T-helper 17 cell (primary cell): ENCODE measurements around the gene ENTR1. TPM values are rescaled to one million over a fixed set of nuclear protein-coding genes. Genes with fewer than 3 reads are reported as not detected.

Source experiments
- ATAC-seq: fragments of 150-1000 bp; cut with Tn5 transposase; 2 replicates; pipeline ENCODE4 v1.10.0; 2021; ENCODE audit warnings: mild to moderate bottlenecking, moderate library complexity
- DNase-seq, 3 donors: peaks; one replicate each; pipeline versions ENCODE4 v3.0.0 to v3.0.0-alpha.2; 2020 to 2021
- H3K9me3 ChIP-seq: one replicate; pipeline ENCODE4 v1.7.0; 2013; ENCODE audit warnings: low read length, mild to moderate bottlenecking; ENCODE audit not compliant: control insufficient read depth, poor library complexity, severe bottlenecking
- H3K27ac Mint-ChIP-seq: one replicate; pipeline ENCODE4 v1.8.0; 2022; ENCODE audit warnings: mild to moderate bottlenecking, moderate library complexity, mixed read lengths
- H3K27me3 Mint-ChIP-seq: one replicate; pipeline ENCODE4 v1.8.0; 2022; ENCODE audit warnings: mixed read lengths
- H3K36me3 Mint-ChIP-seq: one replicate; pipeline ENCODE4 v1.8.0; 2022; ENCODE audit warnings: low read depth, mixed read lengths
- H3K4me1 Mint-ChIP-seq: one replicate; pipeline ENCODE4 v1.8.0; 2022; ENCODE audit warnings: mild to moderate bottlenecking, mixed read lengths
- H3K4me3 Mint-ChIP-seq: one replicate; pipeline ENCODE4 v1.8.0; 2022; ENCODE audit warnings: mild to moderate bottlenecking, moderate library complexity, mixed read lengths
- total RNA-seq, 4 donors: library from RNA in 2 of 4; stranded (reverse) in 2 of 4; gene quantifications; one replicate each; pipeline ENCODE4 v1.2.3 and lab custom pipeline; 2022 to 2026

Gene ENTR1
- total RNA-seq, 2 donors from 2014 or later, result 46.5 to 51.8 TPM

DNA sequence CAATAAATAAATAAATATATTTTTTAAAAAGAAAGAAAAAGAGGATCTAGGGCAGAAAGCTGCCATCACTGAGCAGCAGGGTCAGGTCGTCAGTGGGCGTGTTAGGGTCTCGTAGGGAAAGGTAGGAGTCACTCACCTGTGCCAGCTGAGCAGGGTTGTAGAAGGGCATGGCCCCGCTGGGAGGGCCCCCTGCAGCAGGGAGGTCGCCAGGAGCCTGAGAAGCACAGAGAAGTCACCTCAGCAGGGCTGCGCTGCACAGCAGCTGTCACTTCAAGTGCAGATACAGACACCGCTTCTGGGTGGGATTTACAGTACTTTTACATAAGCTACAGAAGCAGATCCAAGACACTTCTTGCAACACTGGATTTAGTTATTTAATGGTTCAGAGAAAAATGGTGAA is 33.3 kb upstream of the ENTR1 start:
- no peaks in the 10 kb centered on the region for H3K9me3 ChIP-seq
- Mint-ChIP-seq H3K4me3 (no peak overlapping the region), H3K36me3 (peaks cover 2% of the 10 kb centered on the region), H3K4me1 (peaks cover 7% of the 10 kb centered on the region), H3K27ac (no peak overlapping the region), H3K27me3 (no peaks in the 10 kb centered on the region)
- no peak for DNase-seq
- no peak for ATAC-seq

DNA sequence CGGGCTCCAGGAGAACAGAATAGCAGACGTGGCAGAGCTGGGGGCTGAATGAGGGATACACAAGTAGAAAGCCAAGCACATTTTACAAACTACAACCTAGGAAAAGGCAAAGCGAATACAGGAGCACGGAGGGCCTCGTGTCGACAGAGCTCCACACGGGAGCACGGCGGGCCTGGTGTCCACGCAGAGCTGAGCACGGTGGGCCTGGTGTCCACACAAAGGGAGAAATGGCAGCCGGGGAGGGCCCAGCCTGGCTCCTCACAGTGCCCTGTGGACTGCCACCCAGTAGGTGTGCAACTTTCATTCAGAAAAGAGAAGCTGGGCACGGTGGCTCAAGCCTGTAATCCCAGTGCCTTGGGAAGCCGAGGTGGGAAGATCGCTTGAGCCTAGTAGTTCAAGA is 32.7 kb upstream of the ENTR1 start:
- no peak overlapping the region for H3K4me3 Mint-ChIP-seq
- no peak for DNase-seq
- H3K9me3 ChIP-seq, result no peaks in the 10 kb centered on the region
- no peaks in the 10 kb centered on the region for H3K27me3 Mint-ChIP-seq
- peaks cover 10% of the 10 kb centered on the region for H3K4me1 Mint-ChIP-seq
- ATAC-seq, result no peak
- no peak overlapping the region for H3K27ac Mint-ChIP-seq
- peaks cover 2% of the 10 kb centered on the region for H3K36me3 Mint-ChIP-seq

DNA sequence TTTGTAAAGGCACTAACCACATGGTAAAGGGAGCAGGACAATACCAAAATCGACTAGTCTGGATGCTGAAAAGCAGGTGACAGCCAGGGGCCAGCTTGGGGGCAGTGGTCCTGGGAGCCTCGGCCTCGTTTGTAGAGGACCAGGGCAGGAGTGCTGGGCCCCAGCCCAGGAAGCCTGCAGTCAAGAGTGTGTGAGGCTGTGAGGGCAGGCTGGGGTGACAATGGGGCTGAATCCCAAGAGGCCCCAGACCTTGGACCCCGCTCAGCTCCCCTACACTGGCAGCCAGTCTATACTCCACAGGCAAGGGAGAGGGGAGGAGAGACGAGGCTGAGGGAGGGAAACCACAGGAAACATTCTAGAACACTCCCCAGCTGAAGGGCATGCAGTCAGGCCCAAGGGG is 31.9 kb upstream of the ENTR1 start:
- Mint-ChIP-seq H3K27ac (peak overlapping the region; percentile 29), H3K36me3 (peaks cover 2% of the 10 kb centered on the region), H3K27me3 (no peaks in the 10 kb centered on the region), H3K4me3 (no peak overlapping the region), H3K4me1 (peaks cover 15% of the 10 kb centered on the region)
- ATAC-seq (no peak), DNase-seq (no peak)
- H3K9me3 ChIP-seq, result no peaks in the 10 kb centered on the region

DNA sequence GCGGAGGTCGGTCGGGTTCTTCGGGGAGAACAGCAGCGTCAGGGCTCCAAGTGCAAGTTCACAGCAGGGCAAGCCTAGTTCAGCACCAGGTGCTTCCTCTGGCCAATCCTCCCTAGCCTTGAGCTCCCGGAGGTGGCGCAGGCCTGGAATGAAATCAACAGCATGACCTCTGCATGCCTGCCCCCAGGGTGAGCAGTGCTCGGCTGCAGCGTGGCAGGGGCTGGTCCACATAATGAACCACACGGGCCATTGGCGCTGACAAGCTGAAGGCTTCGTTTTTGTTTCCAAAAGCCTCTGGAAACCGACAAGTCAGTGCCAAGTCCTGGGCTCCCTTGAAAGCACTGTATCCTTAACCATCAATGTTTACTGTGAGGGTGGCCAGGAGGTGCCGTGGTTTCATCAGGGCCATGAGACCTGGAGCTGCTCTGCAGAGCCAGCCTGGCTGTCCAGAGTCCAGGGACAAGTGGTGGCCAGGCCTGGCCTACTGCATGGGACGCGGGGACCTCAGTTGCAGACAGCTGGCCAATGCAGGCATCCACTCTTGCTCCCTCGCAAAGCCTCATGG is 31.3 kb upstream of the ENTR1 start:
- peak overlapping the region; percentile 72 for H3K27ac Mint-ChIP-seq
- H3K9me3 ChIP-seq, result no peaks in the 10 kb centered on the region
- H3K4me1 Mint-ChIP-seq, result peaks cover 19% of the 10 kb centered on the region
- DNase-seq (no peak), ATAC-seq (no peak)
- no peaks in the 10 kb centered on the region for H3K27me3 Mint-ChIP-seq
- no peak overlapping the region for H3K4me3 Mint-ChIP-seq
- peaks cover 2% of the 10 kb centered on the region for H3K36me3 Mint-ChIP-seq

DNA sequence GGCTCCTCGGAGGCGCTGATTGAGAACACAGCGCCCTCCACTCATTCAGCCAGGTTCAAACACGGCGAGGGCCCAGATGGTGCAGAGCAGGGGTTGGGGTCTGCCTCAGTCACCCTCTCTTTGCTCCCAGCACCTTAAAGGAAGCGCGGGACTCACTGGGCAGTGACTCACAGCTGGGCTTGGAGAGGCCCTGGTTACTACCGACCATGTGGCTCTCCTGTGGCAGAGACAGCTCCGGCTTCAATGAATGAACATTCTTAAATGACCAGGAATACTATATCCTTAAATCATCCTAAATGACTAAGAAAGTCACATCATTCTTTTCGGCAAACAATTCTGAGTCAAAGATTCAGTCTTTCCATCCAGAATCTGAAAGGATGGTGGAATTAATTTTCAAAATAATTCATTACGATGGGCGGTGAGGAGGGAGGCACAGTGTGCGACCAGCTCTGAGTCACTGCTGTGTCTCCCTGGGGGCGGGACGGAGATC is 30.8 kb upstream of the ENTR1 start:
- Mint-ChIP-seq H3K36me3 (peaks cover 2% of the 10 kb centered on the region), H3K27ac (peak overlapping the region; percentile 72)
- no peak for DNase-seq

DNA sequence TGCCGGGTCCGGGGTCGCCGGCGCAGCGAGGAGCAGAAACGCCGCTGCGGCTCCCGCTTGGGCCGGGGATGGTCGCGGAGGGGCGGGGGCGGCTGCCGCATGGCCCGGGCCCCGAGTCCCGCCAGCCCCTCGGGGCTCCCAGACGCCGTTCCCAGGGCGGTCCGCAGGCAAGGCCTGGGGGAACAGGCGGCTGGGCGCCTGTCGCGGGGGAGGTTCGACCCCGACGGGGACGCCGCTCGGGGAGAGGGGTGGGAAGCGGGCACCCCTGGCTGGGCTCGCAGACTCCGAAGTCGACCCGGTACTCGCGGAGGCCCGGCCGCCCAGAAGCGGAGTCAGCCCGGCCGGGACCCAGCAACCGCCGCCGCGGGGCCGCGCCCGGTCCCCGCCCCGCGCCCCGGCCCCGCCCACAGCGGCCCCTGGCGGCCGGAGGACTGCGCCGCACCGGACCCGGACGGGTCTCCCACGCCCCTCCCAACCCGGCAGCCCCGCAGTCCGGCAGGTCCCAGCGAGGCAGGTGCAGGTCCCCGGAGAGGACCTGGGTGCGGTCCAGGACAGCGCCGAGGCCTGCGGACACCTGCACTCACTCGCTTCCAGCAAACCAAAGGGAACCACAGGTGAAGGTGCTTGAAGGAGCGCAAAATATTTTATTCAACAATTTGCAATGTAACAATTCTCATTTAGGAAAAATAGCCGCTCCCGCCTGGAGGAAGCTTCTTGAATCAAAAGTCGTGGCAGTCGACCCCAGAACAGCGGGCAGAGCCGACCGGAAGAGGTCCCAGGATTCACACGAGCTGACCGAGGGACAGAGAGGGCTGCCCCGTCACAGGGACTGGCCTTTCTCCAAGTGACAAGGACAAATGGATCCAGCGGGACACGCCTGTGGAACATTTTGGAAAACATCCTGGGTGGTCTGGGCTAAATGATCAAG is 29.3 kb upstream of the ENTR1 start, which contains the start of gene INPP5E:
INPP5E (minus strand) TSS at position 365 of the 928 bp plus-strand sequence. CDS start 426 bp downstream, outside the sequence.
- peak; percentile 75 for ATAC-seq
- peak; percentile 80 to 94 (median 88) for DNase-seq
- Mint-ChIP-seq H3K4me3 (peak within 1 kb of the TSS; percentile 92), H3K36me3 (peaks cover 2% of the 10 kb centered on the region), H3K27ac (peak within 1 kb of the TSS; percentile 92), H3K27me3 (no peaks in the 10 kb centered on the region), H3K4me1 (peaks cover 19% of the 10 kb centered on the region)
- H3K9me3 ChIP-seq, result no peaks in the 10 kb centered on the region

More for the DNA sequence above, 30.8 kb upstream of the ENTR1 start:
- no peaks in the 10 kb centered on the region for H3K9me3 ChIP-seq
- ATAC-seq, result no peak
- H3K4me1 Mint-ChIP-seq, result peaks cover 16% of the 10 kb centered on the region
- H3K4me3 Mint-ChIP-seq, result peak overlapping the region; percentile 63
- no peaks in the 10 kb centered on the region for H3K27me3 Mint-ChIP-seq

DNA sequence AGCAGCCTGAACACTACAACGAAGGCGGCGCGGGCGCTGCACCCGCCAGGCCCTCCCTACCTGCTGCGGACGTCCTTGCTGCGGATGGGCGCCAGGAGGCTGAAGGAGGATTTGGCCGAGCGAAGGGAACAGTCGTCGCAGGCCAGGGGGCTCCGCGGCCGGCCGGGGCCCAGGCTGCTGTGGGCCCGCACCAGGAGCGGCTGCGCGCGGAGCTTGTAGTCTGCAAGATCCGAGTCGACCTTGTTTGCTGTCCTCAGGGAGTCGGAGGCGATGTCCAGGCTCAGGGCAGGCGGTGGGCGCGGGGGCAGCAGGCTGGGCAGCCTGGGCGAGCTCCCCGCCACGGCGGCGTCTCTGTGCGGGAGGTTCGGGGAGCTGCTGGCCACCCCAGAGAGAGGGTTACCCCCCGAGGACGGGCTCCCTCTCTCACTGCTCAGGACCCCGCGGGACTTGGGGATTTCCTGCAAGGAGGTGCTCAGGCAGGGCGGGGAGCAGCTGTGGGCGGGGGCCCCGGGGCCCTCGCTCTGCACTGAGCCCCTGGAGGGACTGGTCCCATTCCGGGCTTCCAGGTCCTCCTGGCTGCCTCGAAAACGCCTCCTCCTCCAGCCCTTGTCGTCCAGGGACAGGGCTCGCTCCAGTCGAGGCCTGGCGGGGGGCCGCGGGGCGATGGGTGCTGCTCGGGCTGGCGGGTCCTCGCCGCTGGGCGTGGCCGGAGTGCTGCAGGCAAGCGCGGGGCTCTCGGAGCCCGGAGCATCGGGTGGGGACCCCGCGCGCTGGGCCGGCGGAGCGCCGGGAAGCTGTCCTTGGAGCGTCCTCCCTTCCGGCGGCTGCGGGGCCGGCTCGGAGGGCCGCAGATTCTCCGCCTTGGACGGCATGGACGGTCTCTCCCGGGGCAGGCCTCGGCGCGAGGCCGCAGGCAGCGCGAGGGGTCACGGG is 28.4 kb upstream of the ENTR1 start:
- Mint-ChIP-seq H3K4me1 (peaks cover 19% of the 10 kb centered on the region), H3K27me3 (no peaks in the 10 kb centered on the region), H3K36me3 (peaks cover 2% of the 10 kb centered on the region), H3K4me3 (peak overlapping the region; percentile 92), H3K27ac (peak overlapping the region; percentile 92)
- DNase-seq, result peak; percentile 44 to 55 (median 51)
- peak; percentile 79 for ATAC-seq
- no peaks in the 10 kb centered on the region for H3K9me3 ChIP-seq

DNA sequence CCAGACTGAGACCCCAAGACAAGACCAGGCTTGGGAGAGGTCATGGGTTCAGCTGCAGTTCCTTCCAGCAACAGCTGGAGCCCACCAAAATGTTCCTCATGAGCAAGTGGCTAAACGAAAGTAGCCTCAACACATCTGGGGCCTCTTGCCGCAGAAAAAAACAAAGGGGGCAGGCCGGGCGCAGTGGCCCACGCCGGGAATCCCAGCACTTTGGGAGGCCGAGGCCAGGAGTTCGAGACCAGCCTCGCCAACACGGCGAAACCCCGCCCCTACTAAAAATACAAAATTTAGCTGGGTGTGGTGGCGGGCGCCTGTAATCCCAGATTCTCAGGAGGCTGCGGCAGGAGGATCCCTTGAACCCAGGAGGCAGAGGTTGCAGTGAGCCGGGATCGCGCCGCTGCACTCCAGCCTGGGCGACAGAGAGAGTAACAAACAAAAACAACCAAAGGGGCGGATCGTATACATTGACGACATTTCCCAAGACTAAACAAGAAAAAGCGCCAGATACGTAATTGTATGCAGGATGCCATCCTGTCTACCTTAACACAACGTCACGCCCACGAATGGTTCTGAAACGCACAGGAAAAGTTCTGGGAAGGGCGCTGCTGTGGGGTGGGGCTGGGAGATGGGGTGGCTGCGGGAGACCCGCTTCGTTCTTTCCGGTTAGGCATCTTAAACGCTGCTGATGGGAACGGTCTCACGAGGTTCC is 27.6 kb upstream of the ENTR1 start:
- ATAC-seq (peak; percentile 35), DNase-seq (peak in 1 of 3 donors; percentile 18)
- Mint-ChIP-seq H3K4me1 (peaks cover 17% of the 10 kb centered on the region), H3K27me3 (no peaks in the 10 kb centered on the region), H3K27ac (peak overlapping the region; percentile 92), H3K36me3 (no peaks in the 10 kb centered on the region), H3K4me3 (peak overlapping the region; percentile 92)
- H3K9me3 ChIP-seq, result no peaks in the 10 kb centered on the region

DNA sequence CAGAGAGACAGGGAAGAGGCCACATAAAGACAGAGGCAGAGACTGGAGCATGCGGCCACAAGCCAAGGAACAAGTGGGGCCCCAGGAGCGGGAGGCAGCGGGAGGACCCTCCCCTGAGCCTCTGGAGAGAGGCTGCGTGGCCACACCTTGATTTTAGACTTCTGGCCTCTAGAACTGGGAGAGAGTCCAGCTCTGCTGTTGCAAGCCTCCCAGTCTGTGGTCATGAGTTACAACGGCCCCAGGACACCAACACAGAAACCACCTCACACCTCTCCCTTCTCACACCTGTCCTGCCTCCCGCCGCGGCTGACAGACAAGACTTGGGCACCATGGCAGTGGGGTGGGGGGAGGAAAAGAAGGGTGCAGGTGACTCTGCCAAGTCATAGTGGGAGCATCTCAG is 27.0 kb upstream of the ENTR1 start:
- H3K36me3 Mint-ChIP-seq, result no peaks in the 10 kb centered on the region
- DNase-seq (no peak), ATAC-seq (no peak)
- H3K9me3 ChIP-seq, result no peaks in the 10 kb centered on the region
- H3K27me3 Mint-ChIP-seq, result no peaks in the 10 kb centered on the region
- peak overlapping the region; percentile 92 for H3K27ac Mint-ChIP-seq
- H3K4me3 Mint-ChIP-seq, result peak overlapping the region; percentile 92
- peaks cover 15% of the 10 kb centered on the region for H3K4me1 Mint-ChIP-seq

DNA sequence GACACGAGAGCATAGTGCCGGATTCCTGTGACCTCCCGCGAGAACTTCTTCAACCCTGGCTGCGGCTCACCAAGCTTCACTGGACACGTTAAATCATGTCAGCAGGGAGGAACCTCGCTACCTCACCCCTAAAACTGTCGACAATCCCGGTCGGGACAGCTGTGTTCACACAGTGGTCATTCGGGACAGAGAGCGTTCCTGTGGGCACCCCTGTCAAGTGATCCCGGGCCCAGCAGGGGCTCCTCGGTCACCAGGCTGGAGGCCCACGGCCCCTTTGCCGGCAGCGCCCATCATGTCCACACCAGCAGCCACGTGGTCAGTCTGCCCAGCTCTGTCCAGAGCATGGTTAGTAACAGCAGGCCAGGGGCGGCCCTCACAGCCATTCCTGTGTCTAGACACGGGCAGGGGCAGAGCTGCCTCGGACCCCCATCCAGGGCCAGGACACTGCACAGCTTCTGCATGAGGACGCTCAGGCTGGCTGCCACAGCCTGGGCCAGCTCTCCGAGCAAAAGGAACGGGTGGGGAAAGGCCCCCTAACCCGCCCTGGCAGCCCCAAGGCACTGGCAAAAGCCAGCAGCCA is 25.7 kb upstream of the ENTR1 start:
- H3K27me3 Mint-ChIP-seq, result no peaks in the 10 kb centered on the region

DNA sequence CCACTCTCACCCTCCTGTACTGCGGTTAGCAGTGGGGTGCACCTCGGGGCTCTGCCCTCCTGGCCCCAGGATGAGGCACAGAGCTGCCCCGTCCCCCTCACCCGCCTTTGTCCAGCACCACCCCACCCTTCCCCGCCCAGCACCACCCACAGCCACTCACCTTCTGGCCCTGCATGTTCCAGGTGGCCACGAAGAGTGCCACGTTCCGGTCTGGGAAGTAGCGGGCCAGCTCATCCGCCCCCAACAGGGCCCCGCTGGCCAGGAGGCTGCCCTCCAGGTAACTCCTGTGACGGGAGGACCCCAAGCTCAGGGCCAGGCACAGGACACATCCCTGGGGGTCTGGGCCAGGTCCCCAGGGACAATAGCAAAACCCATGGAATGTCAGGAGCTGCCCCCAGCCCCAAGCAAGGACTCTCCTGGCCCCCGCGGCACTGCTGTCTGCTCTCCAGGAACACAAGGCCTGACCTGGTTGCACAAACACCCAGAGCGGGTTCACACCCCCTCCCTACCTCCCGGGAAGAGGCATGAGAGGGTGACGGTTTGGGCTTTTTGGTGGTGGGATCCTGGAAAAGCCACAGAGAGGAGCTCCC is 24.3 kb upstream of the ENTR1 start:
- Mint-ChIP-seq H3K27me3 (no peaks in the 10 kb centered on the region), H3K4me1 (peaks cover 15% of the 10 kb centered on the region), H3K36me3 (no peaks in the 10 kb centered on the region), H3K4me3 (no peak overlapping the region), H3K27ac (no peak overlapping the region)
- ATAC-seq (no peak), DNase-seq (no peak)
- no peaks in the 10 kb centered on the region for H3K9me3 ChIP-seq

More for the DNA sequence above, 25.7 kb upstream of the ENTR1 start:
- DNase-seq, result no peak
- no peaks in the 10 kb centered on the region for H3K9me3 ChIP-seq
- Mint-ChIP-seq H3K4me1 (peaks cover 15% of the 10 kb centered on the region), H3K4me3 (no peak overlapping the region), H3K36me3 (no peaks in the 10 kb centered on the region), H3K27ac (peak overlapping the region; percentile 92)
- ATAC-seq, result no peak
